GM08714 (cell line): ENCODE results near the gene LTO1.
"Not testable (repeated sequence)": the region's sequence is repeated elsewhere in the genome, so short reads cannot be mapped to it uniquely, and the experiment has no call there.

ENCODE experiments used
- H3K4me3 ChIP-seq: fragments of 200-500 bp; sonication (Bioruptor generic); 2 replicates; pipeline ENCODE4 v1.5.1; 2014; ENCODE audit warnings: mild to moderate bottlenecking, low read length, inconsistent platforms
- ZNF274 ChIP-seq: IDR thresholded peaks from 2 replicates; pipeline ENCODE4 v1.6.1; 2012; ENCODE audit warnings: mild to moderate bottlenecking, low read depth, low read length

The LTO1 gene

GRCh38 chr11:69637198-69637940 is 37.8 kb downstream of the LTO1 start:
- H3K4me3 ChIP-seq, result no peak overlapping the region
- no peak for TF ChIP-seq ZNF274

GRCh38 chr11:69636512-69637197 is 38.5 kb downstream of the LTO1 start:
- H3K4me3 ChIP-seq, result no peak overlapping the region
- no peak for TF ChIP-seq ZNF274

- no peak overlapping the region for H3K4me3 ChIP-seq
- TF ChIP-seq ZNF274, result no peak
Measured at GRCh38 chr11:69635804-69636511, 39.2 kb downstream of the LTO1 start.

DNA sequence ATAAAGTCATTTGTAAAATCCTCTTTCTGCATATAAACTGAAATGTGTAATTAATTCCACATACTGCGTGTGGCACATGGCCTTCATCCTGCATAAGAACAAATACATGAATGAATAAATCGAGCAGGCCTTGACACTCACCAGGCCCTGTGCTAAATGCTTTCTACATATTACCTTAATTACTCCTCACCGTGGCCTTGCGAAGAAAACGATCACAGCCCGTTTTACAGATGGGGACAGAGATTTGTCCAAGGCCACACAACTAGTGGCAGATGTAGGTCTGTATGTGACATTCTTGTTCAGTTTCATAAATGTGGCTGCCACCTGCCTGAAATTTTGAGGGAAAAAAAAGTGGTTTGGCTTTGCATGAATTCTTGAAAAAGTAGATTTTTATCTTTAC is 40.0 kb downstream of the LTO1 start:
- H3K4me3 ChIP-seq, result no peak overlapping the region
- TF ChIP-seq ZNF274, result no peak

GRCh38 chr11:69634590-69634989 is 40.6 kb downstream of the LTO1 start:
- no peak for TF ChIP-seq ZNF274
- no peak overlapping the region for H3K4me3 ChIP-seq

DNA sequence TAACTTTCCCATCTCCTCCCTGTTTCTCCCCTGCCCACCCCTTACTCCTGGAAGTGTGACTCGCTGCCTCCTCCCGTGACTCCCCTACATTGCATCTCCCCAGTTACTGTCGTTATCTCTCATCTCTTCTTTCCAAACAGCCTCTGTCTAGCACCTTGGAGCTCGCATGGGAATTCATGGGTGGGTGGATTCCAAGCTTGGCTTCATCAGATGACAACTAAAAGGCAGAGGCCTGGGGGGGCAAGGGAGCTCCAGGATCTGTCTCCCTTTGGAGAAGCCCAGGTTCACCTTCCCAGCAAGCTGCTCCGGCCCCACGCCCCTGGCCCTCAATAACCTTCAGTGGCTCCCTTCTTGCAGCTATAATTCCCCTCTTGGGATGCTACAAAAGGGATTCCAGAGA is 41.1 kb downstream of the LTO1 start:
- no peak for TF ChIP-seq ZNF274
- H3K4me3 ChIP-seq, result no peak overlapping the region

DNA sequence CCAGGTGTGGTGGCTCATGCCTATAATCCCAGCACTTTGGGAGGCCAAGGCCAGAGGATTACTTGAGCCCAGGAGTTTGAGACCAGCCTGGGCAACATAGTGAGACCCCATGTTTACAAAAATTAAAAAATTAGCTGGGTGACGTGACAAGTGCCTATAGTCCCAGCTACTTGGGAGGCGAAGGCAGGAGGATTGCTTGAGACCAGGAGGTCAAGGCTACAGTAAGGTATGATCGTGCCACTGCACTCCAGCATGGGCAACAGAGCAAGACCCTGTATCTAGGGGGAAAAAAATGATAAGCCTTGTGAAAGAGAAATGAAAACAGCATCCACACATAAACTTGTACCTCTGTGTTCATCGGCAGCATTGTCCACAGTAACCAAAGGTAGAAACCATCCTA is 42.3 kb downstream of the LTO1 start:
- no peak overlapping the region for H3K4me3 ChIP-seq
- no peak for TF ChIP-seq ZNF274

DNA sequence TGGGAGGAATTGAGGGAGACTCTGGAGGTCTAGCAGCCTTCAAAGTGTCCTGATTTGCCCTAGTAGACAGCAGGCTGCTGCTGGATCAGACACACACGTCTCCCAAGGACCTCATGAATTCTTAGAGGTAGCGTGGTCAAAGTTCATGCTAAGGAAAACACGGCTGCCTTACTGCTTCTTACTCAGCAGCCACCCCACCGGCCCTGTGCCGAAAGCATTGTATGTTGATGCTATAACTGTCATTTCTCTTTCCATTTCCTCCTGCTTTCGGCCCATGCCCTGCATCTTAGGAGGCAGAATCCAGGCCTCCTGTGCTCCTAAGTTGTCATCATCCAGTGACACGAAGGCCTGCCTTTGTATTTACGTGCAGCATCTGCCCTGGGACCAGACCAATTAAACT is 44.7 kb downstream of the LTO1 start:
- H3K4me3 ChIP-seq, result no peak overlapping the region

DNA sequence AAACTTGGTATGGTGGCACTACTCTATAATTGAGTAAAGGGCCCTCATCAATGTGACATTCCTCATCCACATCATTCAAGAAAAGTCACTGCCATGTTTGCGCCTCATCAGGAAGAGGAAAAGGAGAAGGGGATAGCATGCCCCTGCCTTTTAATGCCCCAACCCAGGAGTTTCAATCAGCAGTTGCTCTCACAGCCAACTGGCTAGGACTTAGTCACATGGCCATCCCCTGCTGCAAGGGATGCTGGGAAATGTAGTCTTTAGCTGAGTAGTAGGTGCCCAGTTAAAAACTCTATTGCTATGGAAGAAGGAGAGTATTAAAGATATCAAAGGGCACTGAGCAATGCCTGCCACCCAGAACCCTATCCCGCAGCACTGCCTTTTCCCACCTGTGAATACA is 45.1 kb downstream of the LTO1 start:
- H3K4me3 ChIP-seq, result no peak overlapping the region
- no peak for TF ChIP-seq ZNF274

More for the DNA sequence above, 44.7 kb downstream of the LTO1 start:
- TF ChIP-seq ZNF274, result no peak

GRCh38 chr11:69627551-69627950 is 47.6 kb downstream of the LTO1 start:
- H3K4me3 ChIP-seq, result no peak overlapping the region
- TF ChIP-seq ZNF274, result no peak

DNA sequence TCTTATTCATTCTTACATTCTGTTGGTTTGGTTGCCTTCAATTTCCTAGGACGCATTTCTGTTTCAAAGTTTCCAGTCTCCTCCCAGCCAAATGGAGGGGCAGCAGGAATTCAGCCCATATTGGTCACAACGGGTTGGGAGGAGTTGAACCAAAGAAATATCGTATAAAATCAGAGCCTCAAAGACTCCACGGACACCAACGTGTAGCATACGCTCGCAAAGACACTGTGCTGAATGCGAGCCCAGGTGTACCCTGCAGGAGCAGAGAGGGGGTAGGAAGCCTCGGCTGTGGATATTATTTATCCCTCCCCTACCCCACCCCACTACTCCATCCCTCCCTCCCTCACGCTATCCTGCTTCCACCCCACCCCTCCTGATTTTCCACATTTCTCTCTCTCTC is 49.7 kb downstream of the LTO1 start:
- TF ChIP-seq ZNF274, result no peak
- H3K4me3 ChIP-seq, result no peak overlapping the region

GRCh38 chr11:69624293-69624692 is 50.9 kb downstream of the LTO1 start:
- no peak for TF ChIP-seq ZNF274

DNA sequence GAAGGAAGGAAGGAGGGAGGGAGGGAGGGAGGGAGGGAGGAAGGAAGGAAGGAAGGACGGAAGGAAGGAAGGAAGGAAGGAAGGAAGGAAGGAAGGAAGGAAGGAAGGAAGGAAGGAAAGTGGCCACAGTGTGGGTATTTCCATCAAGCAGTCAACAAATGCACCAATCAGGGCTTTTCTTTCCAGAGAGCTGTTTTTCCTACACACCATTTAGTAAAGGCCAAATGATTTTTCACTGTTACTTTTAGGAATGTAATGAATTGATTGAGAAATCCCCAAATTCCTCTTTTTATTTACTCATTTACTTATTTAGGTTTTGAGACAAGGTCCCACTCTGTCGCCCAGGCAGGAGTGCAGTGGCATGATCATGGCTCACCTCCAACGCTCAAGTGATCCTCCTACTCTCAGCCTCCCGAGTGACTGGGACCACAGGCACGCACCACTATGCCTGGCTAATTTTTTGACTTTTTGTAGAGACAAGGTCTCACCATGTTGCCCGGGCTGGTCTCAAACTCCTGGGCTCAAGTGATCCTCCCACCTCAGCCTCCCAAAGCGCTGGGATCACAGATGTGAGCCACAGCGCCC is 53.0 kb downstream of the LTO1 start:
- not testable (repeated sequence) for H3K4me3 ChIP-seq

More at GRCh38 chr11:69624293-69624692, 50.9 kb downstream of the LTO1 start:
- H3K4me3 ChIP-seq, result no peak overlapping the region

DNA sequence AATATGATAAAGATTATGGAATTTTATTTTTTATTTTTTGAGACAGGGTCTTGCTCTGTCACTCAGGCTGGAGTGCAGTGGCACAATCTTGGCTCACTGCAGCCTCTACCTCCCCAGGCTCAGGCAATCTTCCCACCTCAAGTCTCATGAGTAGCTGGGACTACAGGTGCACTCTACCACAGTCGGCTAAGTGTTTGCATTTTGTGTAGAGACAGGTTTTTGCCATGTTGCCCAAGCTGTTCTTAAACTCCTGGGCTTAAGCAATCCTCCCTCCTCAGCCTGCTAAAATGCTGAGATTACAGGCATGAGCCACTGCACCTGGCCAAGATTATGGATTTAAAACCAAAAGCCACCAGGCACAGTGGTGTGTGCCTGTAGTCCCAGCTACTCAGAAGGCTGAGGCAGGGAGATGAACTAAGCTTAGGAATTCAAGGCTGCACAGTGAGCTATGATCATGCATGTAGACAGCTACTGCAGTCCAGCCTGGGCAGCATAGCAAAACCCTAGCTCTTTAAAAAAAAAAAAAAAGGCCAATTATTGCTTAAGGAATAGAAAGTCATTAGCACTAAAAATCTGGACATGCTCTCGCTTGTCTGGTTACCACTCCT is 54.4 kb downstream of the LTO1 start:
- H3K4me3 ChIP-seq, result no peak overlapping the region
- TF ChIP-seq ZNF274, result no peak
